H1 (cell line): ENCODE data around the gene ADCY7. TPM values are rescaled to one million over a fixed set of nuclear protein-coding genes. Genes with fewer than 3 reads are reported as not detected.
A peak's percentile ranks its signal among the peaks of the same experiment; 100 is the strongest.

Source experiments
- CTCF ChIA-PET: fragments of 300-600 bp; sonication (Branson Sonifier 250); formaldehyde crosslinking; loops from one replicate; lab custom pipeline; 2021; ENCODE audit not compliant: partially characterized antibody; lab: Charles Lee
- POLR2A ChIA-PET: fragments of 300-600 bp; sonication (Branson Sonifier 250); formaldehyde crosslinking; loops from one replicate; lab custom pipeline; 2021; ENCODE audit warnings: inconsistent platforms; ENCODE audit not compliant: partially characterized antibody; lab: Charles Lee
- DNase-seq, 2 experiments: peaks; one replicate each; pipeline versions ENCODE4 v3.0.0 to v3.0.0-alpha.2; 2010 to 2022; ENCODE audit warnings: low spot score in 2 of 2, low read depth in 1 of 2, mixed read lengths in 1 of 2
- FAIRE-seq: peaks from 2 replicates; lab custom pipeline; 2011; peaks lifted over from hg19 to GRCh38; lab: Jason Lieb, UNC
- H2AFZ ChIP-seq: 2 replicates; pipeline ENCODE4 v1.8.1; 2012; ENCODE audit warnings: low read length, inconsistent platforms
- H2AK5ac ChIP-seq: 2 replicates; pipeline ENCODE4 v1.6.1; 2013; ENCODE audit warnings: low read depth, low read length
- H2BK120ac ChIP-seq: replicated peaks from 2 replicates; pipeline ENCODE3; 2013; ENCODE audit warnings: low read depth, low read length, inconsistent platforms
- H2BK12ac ChIP-seq: 2 replicates; pipeline ENCODE4 v1.6.1; 2013; ENCODE audit warnings: low read depth, low read length
- H2BK15ac ChIP-seq: 2 replicates; pipeline ENCODE4 v1.6.1; 2013; ENCODE audit warnings: low read length
- H2BK20ac ChIP-seq: 2 replicates; pipeline ENCODE4 v1.6.1; 2013; ENCODE audit warnings: low read length
- H2BK5ac ChIP-seq: 2 replicates; pipeline ENCODE4 v1.6.1; 2013; ENCODE audit warnings: low read depth, low read length
- H3K14ac ChIP-seq: 2 replicates; pipeline ENCODE4 v1.6.1; 2013; ENCODE audit warnings: inconsistent platforms; ENCODE audit not compliant: insufficient read length
- H3K18ac ChIP-seq: 2 replicates; pipeline ENCODE4 v1.6.1; 2013; ENCODE audit warnings: low read length; ENCODE audit errors: extremely low read depth
- H3K23ac ChIP-seq: 2 replicates; pipeline ENCODE4 v1.6.1; 2013; ENCODE audit warnings: inconsistent platforms; ENCODE audit not compliant: insufficient read length
- H3K23me2 ChIP-seq: 2 replicates; pipeline ENCODE4 v1.6.1; 2013; ENCODE audit warnings: low read depth, low read length
- H3K27ac ChIP-seq: 2 replicates; pipeline ENCODE4 v1.6.1; 2011; ENCODE audit warnings: low read depth, low read length, inconsistent platforms
- H3K27me3 ChIP-seq, 4 experiments: replicated peaks in 1 of 4; 1 replicate in 1 of 4; 2 replicates in 3 of 4; pipeline versions ENCODE4 v1.6.1 to v1.8.1; 2011 to 2013; ENCODE audit warnings: low read length in 3 of 4, mild to moderate bottlenecking in 3 of 4, inconsistent platforms in 2 of 4, mixed read lengths in 2 of 4, moderate library complexity in 1 of 4; ENCODE audit not compliant: control insufficient read depth in 3 of 4, insufficient read depth in 3 of 4; ENCODE audit errors: extremely low read depth in 1 of 4
- H3K36me3 ChIP-seq, 4 experiments: 2 replicates each; pipeline versions ENCODE4 v1.6.1 to v1.8.1; 2011 to 2013; ENCODE audit warnings: mild to moderate bottlenecking in 4 of 4, low read length in 3 of 4, moderate library complexity in 2 of 4, control low read depth in 1 of 4, inconsistent platforms in 1 of 4; ENCODE audit not compliant: insufficient read depth in 4 of 4, control insufficient read depth in 2 of 4
- H3K4ac ChIP-seq: replicated peaks from 2 replicates; pipeline ENCODE3; 2013; ENCODE audit warnings: low read length, low read depth, mixed read lengths, inconsistent platforms; ENCODE audit not compliant: insufficient read length
- H3K4me1 ChIP-seq, 4 experiments: replicated peaks in 1 of 4; 1 replicate in 1 of 4; 2 replicates in 3 of 4; pipeline versions ENCODE4 v1.6.1 to v1.8.1; 2011 to 2013; ENCODE audit warnings: low read length in 3 of 4, inconsistent platforms in 2 of 4, mixed read lengths in 1 of 4; ENCODE audit not compliant: insufficient read depth in 4 of 4, control insufficient read depth in 3 of 4
- H3K4me2 ChIP-seq, 2 experiments: 2 replicates each; pipeline versions ENCODE4 v1.6.1 to v1.8.1; 2011 to 2013; ENCODE audit warnings: low read depth in 2 of 2, low read length in 2 of 2, control low read depth in 1 of 2, inconsistent platforms in 1 of 2, mild to moderate bottlenecking in 1 of 2; ENCODE audit not compliant: insufficient read depth in 1 of 2
- H3K4me3 ChIP-seq, 4 experiments: fragments of 200-600, 300-600 bp in 1 of 4; sonication (generic), shearing (Covaris generic), sonication (Bioruptor Twin) in 1 of 4; 2 replicates each; pipeline versions ENCODE4 v1.5.1 to v1.8.1; 2011 to 2016; ENCODE audit warnings: low read length in 4 of 4, low read depth in 3 of 4, control low read depth in 2 of 4, inconsistent platforms in 2 of 4, mild to moderate bottlenecking in 2 of 4, mixed read lengths in 1 of 4, moderate library complexity in 1 of 4; ENCODE audit not compliant: insufficient read depth in 2 of 4; ENCODE audit errors: extremely low read depth in 1 of 4
- H3K56ac ChIP-seq: replicated peaks from 2 replicates; pipeline ENCODE3; 2013; ENCODE audit warnings: low read depth, mild to moderate bottlenecking, mixed read lengths, low read length, inconsistent platforms; ENCODE audit not compliant: insufficient read length
- H3K79me1 ChIP-seq: 2 replicates; pipeline ENCODE4 v1.6.1; 2013; ENCODE audit warnings: low read depth, low read length, control low read depth
- H3K79me2 ChIP-seq, 2 experiments: 2 replicates each; pipeline versions ENCODE4 v1.6.1 to v1.8.1; 2012 to 2013; ENCODE audit warnings: low read length in 2 of 2, mild to moderate bottlenecking in 2 of 2, inconsistent platforms in 1 of 2; ENCODE audit not compliant: insufficient read depth in 2 of 2, control insufficient read depth in 1 of 2
- H3K9ac ChIP-seq, 4 experiments: replicated peaks in 1 of 4; 1 replicate in 1 of 4; 2 replicates in 3 of 4; pipeline versions ENCODE4 v1.6.1 to v1.8.1; 2011 to 2013; ENCODE audit warnings: low read depth in 3 of 4, low read length in 3 of 4, control low read depth in 2 of 4, mild to moderate bottlenecking in 2 of 4, moderate library complexity in 2 of 4, inconsistent platforms in 1 of 4; ENCODE audit errors: extremely low read depth in 1 of 4
- H3K9me3 ChIP-seq, 2 experiments: 2 replicates each; pipeline versions ENCODE4 v1.6.1 to v1.8.1; 2012 to 2013; ENCODE audit warnings: mild to moderate bottlenecking in 2 of 2, moderate library complexity in 2 of 2, control low read depth in 1 of 2, inconsistent platforms in 1 of 2, low read depth in 1 of 2, low read length in 1 of 2, mixed read lengths in 1 of 2; ENCODE audit not compliant: insufficient read depth in 2 of 2
- H4K20me1 ChIP-seq, 2 experiments: replicated peaks in 1 of 2; 2 replicates each; pipeline versions ENCODE3 to v1.8.1; 2011 to 2013; ENCODE audit warnings: inconsistent platforms in 2 of 2, low read length in 2 of 2, mild to moderate bottlenecking in 1 of 2; ENCODE audit not compliant: insufficient read depth in 2 of 2, control insufficient read depth in 1 of 2
- H4K5ac ChIP-seq: 2 replicates; pipeline ENCODE4 v1.6.1; 2013; ENCODE audit warnings: low read length, low read depth, mixed read lengths, inconsistent platforms; ENCODE audit not compliant: insufficient read length
- H4K8ac ChIP-seq: 2 replicates; pipeline ENCODE4 v1.8.0; 2013; ENCODE audit warnings: mild to moderate bottlenecking, moderate library complexity, low read length, inconsistent platforms; ENCODE audit not compliant: insufficient read depth; ENCODE audit errors: extremely low read depth
- H4K91ac ChIP-seq: replicated peaks from 2 replicates; pipeline ENCODE3; 2013; ENCODE audit warnings: low read length, mixed read lengths, inconsistent platforms; ENCODE audit not compliant: insufficient read length
- KDM5A ChIP-seq: fragments of 200-600 bp; IDR thresholded peaks from 2 replicates; pipeline ENCODE4 v1.7.1; 2012; ENCODE audit warnings: mild to moderate bottlenecking, low read length, inconsistent platforms, mixed read lengths
- TEAD4 ChIP-seq: IDR thresholded peaks from 2 replicates; pipeline ENCODE4 v1.6.1; 2012; ENCODE audit warnings: low read depth, low read length, inconsistent platforms, mixed read lengths
- WGBS, 2 experiments: shearing (Covaris generic) in 1 of 2; methylation state at CpG; one replicate each; pipeline versions ENCODE4 v1.1.6 to v1.1.7; 2013 to 2015; ENCODE audit warnings: low lambda C conversion rate in 2 of 2, mixed read lengths in 2 of 2, inconsistent platforms in 1 of 2, low coverage in 1 of 2, missing lambda C conversion rate in 1 of 2; ENCODE audit not compliant: insufficient replicate concordance in 2 of 2, insufficient coverage in 1 of 2, insufficient read length in 1 of 2; ENCODE audit errors: extremely low coverage in 1 of 2, missing lambda C conversion rate in 1 of 2; 5-methylcytosine and 5-hydroxymethylcytosine counted together
- polyA plus RNA-seq, 7 experiments: library from polyadenylated mRNA; depleted of rRNA in 3 of 7; stranded (reverse) in 5 of 7; unstranded in 2 of 7; fragments of >200 nt in 5 of 7; fragments of 200-250 nt in 2 of 7; gene quantifications; 1 replicate in 5 of 7; 2 replicates in 1 of 7; 4 replicates in 1 of 7; pipeline versions ENCODE4 v1.2.1 to v1.2.3, GENCODE V29; 2011 to 2013; ENCODE audit warnings: missing spikeins in 2 of 7, mixed read lengths in 2 of 7
- total RNA-seq: library from RNA; stranded (reverse); fragmentation: NEBNext Ultra II Directional; extraction: Animal tissue kit (Norgen Biotek cat#: 25700); gene quantifications from 2 replicates; pipeline ENCODE4 v1.2.1, GENCODE V29; 2021

The ADCY7 gene
- total and polyA plus RNA-seq, 2 of the 8 experiments (the other 6 are each of a cell fraction or from before 2014, with no cell fraction given) = 2.4 to 5.1 TPM

GRCh38 chr16:50359626-50360025 lies 93.3 kb downstream of the ADCY7 start:
- H3K4me2 ChIP-seq = peak overlapping the region in 1 of 2 experiments; percentile 12; a peak in 1 of 4 replicates
- FAIRE-seq (no peak), DNase-seq (no peak)
- peaks cover 2 to 79% of the 10 kb centered on the region in 2 experiments; a peak in 3 of 4 replicates for H3K79me2 ChIP-seq
- H2BK15ac ChIP-seq = no peak overlapping the region
- H3K36me3 ChIP-seq = peaks cover 6 to 51% (median 28%) of the 10 kb centered on the region in 4 experiments; a peak in 7 of 8 replicates
- H3K79me1 ChIP-seq = peaks cover 4% of the 10 kb centered on the region; the same call in 1 of the 2 replicates
- H3K27me3 ChIP-seq = no peaks in the 10 kb centered on the region
- H3K4me1 ChIP-seq = no peaks in the 10 kb centered on the region
- TF ChIP-seq TEAD4 = 0 out of 2 replicates have a peak, but pooled peaks have one; percentile 16
- no peak for TF ChIP-seq KDM5A
- TF ChIP-seq, all 59 proteins: peak for 1
- WGBS, 2 experiments = 94% methylated on average over 1 of the region's 1 CpG; no CpG with 5 or more reads in 1 of the 2 experiments
- H4K5ac ChIP-seq = no peak overlapping the region
- no peak overlapping the region for H3K56ac ChIP-seq
- no peak overlapping the region for H3K27ac ChIP-seq
- no peak overlapping the region for H3K23ac ChIP-seq
- H4K20me1 ChIP-seq = peaks cover 6 to 12% of the 10 kb centered on the region in 2 experiments
- H4K91ac ChIP-seq = no peak overlapping the region
- no peak overlapping the region for H3K14ac ChIP-seq
- ChIA-PET CTCF (interaction anchor here (0.7 to 9.4 kb wide), 9 partner anchors 12 to 447 kb away, joined by 3 to 92 read pairs (median 4); partner anchors contain the start of gene ADCY7), POLR2A (no interaction called here)
- no peak overlapping the region for H4K8ac ChIP-seq
- no peak overlapping the region for H2BK120ac ChIP-seq
- H2BK5ac ChIP-seq = no peak overlapping the region
- no peak overlapping the region for H3K4ac ChIP-seq
- H3K9me3 ChIP-seq = no peaks in the 10 kb centered on the region
- no peak overlapping the region for H2AFZ ChIP-seq
- no peak overlapping the region for H3K9ac ChIP-seq
- no peak overlapping the region for H3K18ac ChIP-seq
- H2BK12ac ChIP-seq = no peak overlapping the region
- no peaks in the 10 kb centered on the region for H3K23me2 ChIP-seq
- no peak overlapping the region for H2AK5ac ChIP-seq
- no peak overlapping the region for H2BK20ac ChIP-seq
- H3K4me3 ChIP-seq = no peak overlapping the region
